GM10847 (cell line): Measurements from ENCODE around the gene UTF1.

Experiments
- POLR2A ChIP-seq: IDR thresholded peaks from 2 replicates; pipeline ENCODE4 v1.6.1; 2011; ENCODE audit not compliant: insufficient read length; ENCODE audit errors: extremely low read depth

Gene UTF1

GRCh38 chr10:133278577-133279265 is 48.7 kb downstream of the UTF1 start:
- no peak for TF ChIP-seq POLR2A

- TF ChIP-seq POLR2A: no peak
Observed at GRCh38 chr10:133279326-133280226, 49.6 kb downstream of the UTF1 start.

- TF ChIP-seq POLR2A: no peak
Observed at GRCh38 chr10:133280391-133281059, 50.5 kb downstream of the UTF1 start.

- no peak for TF ChIP-seq POLR2A
Observed at GRCh38 chr10:133281084-133281483, 51.1 kb downstream of the UTF1 start.
